ENCODE data around the gene RBM47. TPM values are rescaled to one million over a fixed set of nuclear protein-coding genes. Genes with fewer than 3 reads are reported as not detected.
"Not testable (repeated sequence)": the region's sequence is repeated elsewhere in the genome, so short reads cannot be mapped to it uniquely, and the experiment has no call there.

RBM47 gene
- total RNA-seq, 3 donors from 2014 or later, result 0.87 to 1.9 (median 1.1) TPM

DNA sequence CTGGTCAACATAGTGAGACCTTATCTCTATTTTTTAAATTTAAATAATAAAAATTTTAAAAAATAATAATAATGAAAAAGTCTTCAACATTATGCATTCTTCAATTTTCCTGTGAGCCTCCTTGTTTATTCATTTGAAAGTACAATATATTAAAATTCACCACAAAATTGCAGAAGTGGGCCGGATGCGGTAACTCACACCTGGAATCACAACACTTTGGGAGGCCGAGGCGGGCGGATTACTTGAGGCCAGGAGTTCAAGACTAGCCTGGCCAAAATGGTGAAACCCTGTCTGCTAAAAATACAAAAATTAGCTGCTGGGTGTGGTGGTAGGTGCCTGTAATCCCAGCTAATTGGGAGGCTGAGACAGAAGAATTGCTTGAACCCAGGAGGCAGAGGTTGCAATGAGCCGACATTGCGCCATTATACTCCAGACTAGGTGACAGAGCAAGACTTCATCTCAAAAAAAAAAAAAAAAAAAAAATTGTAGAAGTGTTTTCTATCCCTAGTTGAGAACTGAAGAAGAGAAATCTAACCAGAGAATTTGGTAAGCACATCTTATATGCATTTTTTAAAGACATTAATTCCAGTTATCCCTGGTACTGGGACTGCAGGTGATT, 56.9 kb downstream of the RBM47 start:
- Mint-ChIP-seq H3K27me3 (ENCODE audit: low read depth) (peaks cover 4% of the 10 kb centered on the region), H3K4me1 (ENCODE audit: low read depth) (peaks cover 22% of the 10 kb centered on the region), H3K9me3 (no peaks in the 10 kb centered on the region), H3K36me3 (ENCODE audit: insufficient read depth) (no peaks in the 10 kb centered on the region), H3K4me3 (no peak overlapping the region)
- no peak for ATAC-seq
- no peak for DNase-seq

DNA sequence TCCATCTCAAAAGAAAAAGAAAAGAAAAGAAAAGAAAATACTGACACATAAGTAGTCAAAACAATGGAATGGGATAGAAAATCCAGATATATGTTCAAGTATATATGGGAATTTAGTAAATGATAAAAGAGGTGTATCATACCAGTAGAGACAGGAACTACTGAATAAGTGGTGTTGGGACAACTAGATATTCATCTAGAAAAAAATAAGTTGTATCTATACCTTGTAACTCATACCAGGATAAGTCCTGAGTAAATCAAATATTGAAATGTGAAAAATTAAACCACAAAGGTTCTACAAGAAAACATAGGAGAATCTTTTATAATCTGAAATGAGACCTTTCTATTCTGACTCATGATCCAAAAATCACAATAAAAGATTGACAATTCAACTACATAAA, 58.5 kb downstream of the RBM47 start:
- peak in 1 of 2 donors; percentile 57 for ATAC-seq
- no peaks in the 10 kb centered on the region for H3K9me3 Mint-ChIP-seq
- DNase-seq, result no peak
- no peaks in the 10 kb centered on the region for H3K36me3 Mint-ChIP-seq (ENCODE audit: insufficient read depth)
- H3K4me3 Mint-ChIP-seq, result no peak overlapping the region
- peaks cover 8% of the 10 kb centered on the region for H3K4me1 Mint-ChIP-seq (ENCODE audit: low read depth)
- peaks cover 9% of the 10 kb centered on the region for H3K27me3 Mint-ChIP-seq (ENCODE audit: low read depth)

- peaks cover 8% of the 10 kb centered on the region for H3K4me1 Mint-ChIP-seq (ENCODE audit: low read depth)
- H3K36me3 Mint-ChIP-seq (ENCODE audit: insufficient read depth), result no peaks in the 10 kb centered on the region
- DNase-seq (no peak), ATAC-seq (no peak)
- no peak overlapping the region for H3K4me3 Mint-ChIP-seq
- H3K27me3 Mint-ChIP-seq (ENCODE audit: low read depth), result peaks cover 9% of the 10 kb centered on the region
- no peaks in the 10 kb centered on the region for H3K9me3 Mint-ChIP-seq
Measured at GRCh38 chr4:40570348-40571077, 59.2 kb downstream of the RBM47 start.

- Mint-ChIP-seq H3K36me3 (ENCODE audit: insufficient read depth) (no peaks in the 10 kb centered on the region), H3K4me3 (no peak overlapping the region), H3K9me3 (no peaks in the 10 kb centered on the region), H3K4me1 (ENCODE audit: low read depth) (no peaks in the 10 kb centered on the region), H3K27me3 (ENCODE audit: low read depth) (peaks cover 9% of the 10 kb centered on the region)
- no peak for DNase-seq
- ATAC-seq, result no peak
Measured at GRCh38 chr4:40564815-40565483, 64.7 kb downstream of the RBM47 start.

DNA sequence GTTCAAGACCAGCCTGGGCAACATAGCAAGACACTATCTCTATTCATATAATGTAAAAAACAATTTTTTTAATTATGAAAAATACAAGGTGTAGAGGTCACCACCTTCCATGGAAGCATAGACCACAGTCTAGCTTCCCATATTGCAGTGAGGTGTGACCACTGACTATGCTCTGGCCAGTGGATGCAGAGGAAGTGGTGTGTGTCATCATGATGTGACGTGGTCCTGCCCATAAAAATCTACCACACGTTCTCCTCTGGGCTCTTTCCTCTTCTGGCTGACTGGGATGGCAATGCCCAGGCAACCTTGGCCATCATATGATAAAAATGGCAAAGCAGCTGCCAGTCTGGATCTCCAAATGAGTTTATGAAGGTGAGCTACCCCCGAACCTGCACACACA, 65.7 kb downstream of the RBM47 start:
- DNase-seq (no peak), ATAC-seq (no peak)
- no peaks in the 10 kb centered on the region for H3K4me1 Mint-ChIP-seq (ENCODE audit: low read depth)
- H3K9me3 Mint-ChIP-seq, result no peaks in the 10 kb centered on the region
- H3K36me3 Mint-ChIP-seq (ENCODE audit: insufficient read depth), result no peaks in the 10 kb centered on the region
- peaks cover 9% of the 10 kb centered on the region for H3K27me3 Mint-ChIP-seq (ENCODE audit: low read depth)
- no peak overlapping the region for H3K4me3 Mint-ChIP-seq

DNA sequence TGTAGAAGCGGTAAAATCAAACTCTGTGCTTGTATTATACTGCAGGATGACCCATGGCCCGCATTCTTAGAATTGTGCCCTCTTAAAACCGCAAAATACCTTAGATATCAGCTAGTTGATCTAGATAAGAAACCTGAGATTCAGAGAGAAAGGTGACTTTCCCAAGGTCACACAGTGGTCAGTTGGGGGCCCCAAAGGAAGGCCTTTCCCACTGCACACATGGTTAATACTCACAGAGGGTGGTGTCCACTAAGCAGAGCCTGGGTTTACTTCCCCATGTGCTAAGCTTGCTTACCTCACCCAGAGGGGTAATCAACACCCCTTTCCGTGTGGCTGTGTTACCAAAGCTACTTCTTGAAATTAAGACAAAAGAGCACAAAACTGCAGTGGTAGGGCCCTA, 66.3 kb downstream of the RBM47 start:
- DNase-seq (no peak), ATAC-seq (no peak)
- H3K36me3 Mint-ChIP-seq (ENCODE audit: insufficient read depth), result no peaks in the 10 kb centered on the region
- no peaks in the 10 kb centered on the region for H3K4me1 Mint-ChIP-seq (ENCODE audit: low read depth)
- peaks cover 9% of the 10 kb centered on the region for H3K27me3 Mint-ChIP-seq (ENCODE audit: low read depth)
- no peaks in the 10 kb centered on the region for H3K9me3 Mint-ChIP-seq
- H3K4me3 Mint-ChIP-seq, result no peak overlapping the region

DNA sequence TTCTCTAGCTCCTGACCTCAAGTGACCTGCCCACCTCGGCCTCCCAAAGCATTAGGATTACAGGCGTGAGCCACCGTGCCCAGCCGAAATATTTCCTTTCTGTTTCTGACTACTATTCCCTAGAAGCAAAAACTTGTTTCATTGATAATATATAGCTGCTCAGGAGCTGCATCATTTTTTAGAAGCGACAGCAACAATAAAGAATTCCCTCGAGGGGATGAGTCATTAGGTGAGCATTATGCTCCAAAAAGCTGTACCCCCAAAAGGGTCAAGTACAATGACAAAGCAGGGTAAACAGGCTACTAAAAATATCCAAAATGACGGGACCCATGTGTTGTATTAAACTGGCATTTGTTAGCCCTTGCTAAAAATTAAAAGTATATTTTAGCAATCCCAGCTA, 67.0 kb downstream of the RBM47 start:
- no peak for ATAC-seq
- no peak for DNase-seq
- H3K9me3 Mint-ChIP-seq, result no peaks in the 10 kb centered on the region
- H3K4me3 Mint-ChIP-seq, result no peak overlapping the region
- peaks cover 7% of the 10 kb centered on the region for H3K27me3 Mint-ChIP-seq (ENCODE audit: low read depth)
- H3K4me1 Mint-ChIP-seq (ENCODE audit: low read depth), result no peaks in the 10 kb centered on the region
- no peaks in the 10 kb centered on the region for H3K36me3 Mint-ChIP-seq (ENCODE audit: insufficient read depth)

- H3K27me3 Mint-ChIP-seq (ENCODE audit: low read depth), result peaks cover 3% of the 10 kb centered on the region
- DNase-seq, result no peak
- no peaks in the 10 kb centered on the region for H3K4me1 Mint-ChIP-seq (ENCODE audit: low read depth)
- no peaks in the 10 kb centered on the region for H3K9me3 Mint-ChIP-seq
- no peak for ATAC-seq
- no peaks in the 10 kb centered on the region for H3K36me3 Mint-ChIP-seq (ENCODE audit: insufficient read depth)
- no peak overlapping the region for H3K4me3 Mint-ChIP-seq
Measured at GRCh38 chr4:40562208-40562607, 67.5 kb downstream of the RBM47 start.

GRCh38 chr4:40561543-40562177, 68.0 kb downstream of the RBM47 start:
- not testable (repeated sequence) for DNase-seq; H3K36me3 Mint-ChIP-seq (ENCODE audit: insufficient read depth); ATAC-seq; H3K27me3 Mint-ChIP-seq (ENCODE audit: low read depth); H3K4me3 Mint-ChIP-seq; H3K4me1 Mint-ChIP-seq (ENCODE audit: low read depth); H3K9me3 Mint-ChIP-seq

- Mint-ChIP-seq H3K36me3 (ENCODE audit: insufficient read depth) (no peaks in the 10 kb centered on the region), H3K9me3 (no peaks in the 10 kb centered on the region), H3K27me3 (ENCODE audit: low read depth) (peaks cover 3% of the 10 kb centered on the region), H3K4me1 (ENCODE audit: low read depth) (no peaks in the 10 kb centered on the region), H3K4me3 (no peak overlapping the region)
- ATAC-seq (no peak), DNase-seq (no peak)
Measured at GRCh38 chr4:40559585-40560465, 69.8 kb downstream of the RBM47 start.

GRCh38 chr4:40557736-40558135, 71.9 kb downstream of the RBM47 start:
- Mint-ChIP-seq H3K27me3 (ENCODE audit: low read depth) (no peaks in the 10 kb centered on the region), H3K36me3 (ENCODE audit: insufficient read depth) (no peaks in the 10 kb centered on the region), H3K4me1 (ENCODE audit: low read depth) (peaks cover under 1% of the 10 kb centered on the region), H3K4me3 (no peak overlapping the region), H3K9me3 (no peaks in the 10 kb centered on the region)
- no peak for DNase-seq
- ATAC-seq, result no peak

GRCh38 chr4:40555176-40555900, 74.3 kb downstream of the RBM47 start:
- H3K27me3 Mint-ChIP-seq (ENCODE audit: low read depth), result no peaks in the 10 kb centered on the region
- H3K4me3 Mint-ChIP-seq, result no peak overlapping the region
- DNase-seq (no peak), ATAC-seq (no peak)
- no peaks in the 10 kb centered on the region for H3K9me3 Mint-ChIP-seq
- H3K4me1 Mint-ChIP-seq (ENCODE audit: low read depth), result peaks cover 18% of the 10 kb centered on the region
- no peaks in the 10 kb centered on the region for H3K36me3 Mint-ChIP-seq (ENCODE audit: insufficient read depth)

DNA sequence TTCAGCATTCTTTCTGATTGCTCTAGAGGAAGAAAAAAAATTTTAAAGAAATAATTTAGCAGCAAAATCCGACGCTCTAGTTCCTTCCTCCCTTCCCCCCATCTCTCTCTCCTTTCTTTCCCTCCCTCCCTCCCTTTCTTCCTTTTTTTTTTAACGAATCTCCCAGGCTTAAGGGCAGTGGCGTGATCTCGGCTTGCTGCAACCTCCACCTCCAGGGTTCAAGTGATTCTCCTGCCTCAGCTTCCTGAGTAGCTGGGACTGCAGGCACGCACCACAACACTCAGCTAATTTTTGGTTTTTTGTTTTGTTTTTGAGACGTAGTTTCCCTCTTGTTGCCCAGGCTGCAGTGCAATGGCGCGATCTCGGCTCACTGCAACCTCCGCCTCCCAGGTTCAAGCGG, 75.0 kb downstream of the RBM47 start:
- not testable (repeated sequence) for H3K36me3 Mint-ChIP-seq (ENCODE audit: insufficient read depth); H3K27me3 Mint-ChIP-seq (ENCODE audit: low read depth); ATAC-seq; DNase-seq; H3K4me3 Mint-ChIP-seq; H3K9me3 Mint-ChIP-seq
- peaks cover 22% of the 10 kb centered on the region for H3K4me1 Mint-ChIP-seq (ENCODE audit: low read depth)
